Measurements from ENCODE around the gene LIPT2.
"Not testable (repeated sequence)": the region's sequence is repeated elsewhere in the genome, so short reads cannot be mapped to it uniquely, and the experiment has no call there.

Gene LIPT2

DNA sequence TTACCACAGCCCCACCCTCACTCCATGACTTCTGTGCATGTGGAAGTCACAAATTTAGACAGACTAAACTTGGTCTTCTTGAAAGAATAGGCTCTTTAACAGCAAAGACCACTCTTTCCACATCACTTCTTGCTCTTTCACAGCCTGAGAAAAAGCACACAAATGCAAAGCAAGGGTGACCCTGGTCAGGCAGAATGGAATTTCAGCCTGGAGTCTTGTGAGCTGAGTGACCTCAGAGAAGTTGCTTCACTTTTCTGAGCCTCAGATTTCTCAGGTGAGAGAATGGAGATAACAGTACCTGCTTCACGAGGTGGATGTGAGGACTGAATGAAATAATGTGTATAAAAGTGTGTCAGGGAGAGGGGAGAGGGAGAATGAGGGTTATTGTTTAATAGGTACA, 26.8 kb upstream of the LIPT2 start:
- no peak for TF ChIP-seq ZFX (IDR thresholded peaks at IDR 0.05; ENCODE audit: borderline replicate concordance)
- TF ChIP-seq, protein P1, sequence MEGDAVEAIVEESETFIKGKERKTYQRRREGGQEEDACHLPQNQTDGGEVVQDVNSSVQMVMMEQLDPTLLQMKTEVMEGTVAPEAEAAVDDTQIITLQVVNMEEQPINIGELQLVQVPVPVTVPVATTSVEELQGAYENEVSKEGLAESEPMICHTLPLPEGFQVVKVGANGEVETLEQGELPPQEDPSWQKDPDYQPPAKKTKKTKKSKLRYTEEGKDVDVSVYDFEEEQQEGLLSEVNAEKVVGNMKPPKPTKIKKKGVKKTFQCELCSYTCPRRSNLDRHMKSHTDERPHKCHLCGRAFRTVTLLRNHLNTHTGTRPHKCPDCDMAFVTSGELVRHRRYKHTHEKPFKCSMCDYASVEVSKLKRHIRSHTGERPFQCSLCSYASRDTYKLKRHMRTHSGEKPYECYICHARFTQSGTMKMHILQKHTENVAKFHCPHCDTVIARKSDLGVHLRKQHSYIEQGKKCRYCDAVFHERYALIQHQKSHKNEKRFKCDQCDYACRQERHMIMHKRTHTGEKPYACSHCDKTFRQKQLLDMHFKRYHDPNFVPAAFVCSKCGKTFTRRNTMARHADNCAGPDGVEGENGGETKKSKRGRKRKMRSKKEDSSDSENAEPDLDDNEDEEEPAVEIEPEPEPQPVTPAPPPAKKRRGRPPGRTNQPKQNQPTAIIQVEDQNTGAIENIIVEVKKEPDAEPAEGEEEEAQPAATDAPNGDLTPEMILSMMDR (IDR thresholded peaks at IDR 0.05): no peak
- no peak overlapping the region for H3K27ac ChIP-seq

GRCh38 chr11:74519710-74520109, 26.2 kb upstream of the LIPT2 start:
- TF ChIP-seq ZFX (IDR thresholded peaks at IDR 0.05; ENCODE audit: borderline replicate concordance): no peak
- TF ChIP-seq, protein P1 (IDR thresholded peaks at IDR 0.05): no peak
- H3K27ac ChIP-seq: no peak overlapping the region

DNA sequence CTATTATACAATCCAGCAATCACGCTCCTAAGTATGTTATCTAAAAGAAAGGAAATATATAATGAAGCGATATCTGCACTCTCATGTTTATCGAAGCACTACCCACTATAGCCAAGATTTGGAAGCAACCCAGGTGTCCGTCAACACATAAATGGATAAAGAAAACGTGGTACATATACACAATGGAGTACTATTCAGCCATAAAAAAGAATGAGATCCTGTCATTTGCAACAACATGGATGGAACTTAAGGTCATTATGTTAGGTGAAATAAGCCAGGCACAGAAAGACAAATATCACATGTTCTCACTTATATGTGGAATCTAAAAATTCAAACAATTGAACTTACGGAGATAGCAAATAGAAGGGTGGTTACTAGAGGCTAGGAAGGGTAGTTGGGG, 24.1 kb upstream of the LIPT2 start:
- not testable (repeated sequence) for H3K27ac ChIP-seq

GRCh38 chr11:74507582-74507981, 14.1 kb upstream of the LIPT2 start:
- no peak overlapping the region for H3K27ac ChIP-seq
- TF ChIP-seq, protein P1 (IDR thresholded peaks at IDR 0.05): no peak
- no peak for TF ChIP-seq ZFX (IDR thresholded peaks at IDR 0.05; ENCODE audit: borderline replicate concordance)

DNA sequence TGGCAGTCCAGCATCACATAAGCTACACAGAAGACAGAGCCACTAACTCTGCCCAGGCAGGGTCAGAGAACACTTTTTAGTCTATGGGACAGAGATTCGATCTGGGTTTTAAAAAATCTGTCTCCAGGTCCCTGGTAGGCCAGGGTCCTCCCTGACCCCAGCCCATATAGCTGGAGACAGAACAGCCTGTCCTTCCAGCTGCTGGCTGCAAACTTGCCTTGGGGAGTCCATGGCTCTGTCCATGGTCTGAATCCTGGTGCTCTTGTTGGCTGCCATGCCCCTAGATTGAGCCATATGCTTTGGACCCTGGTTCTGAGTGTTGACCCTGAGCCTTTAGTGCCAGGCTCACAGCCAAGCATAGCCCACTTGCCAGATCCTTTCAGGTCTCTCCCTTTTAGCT, 13.3 kb upstream of the LIPT2 start:
- no peak for TF ChIP-seq ZFX (IDR thresholded peaks at IDR 0.05; ENCODE audit: borderline replicate concordance)
- TF ChIP-seq, protein P1 (IDR thresholded peaks at IDR 0.05): no peak
- H3K27ac ChIP-seq: no peak overlapping the region

- TF ChIP-seq, protein P1 (IDR thresholded peaks at IDR 0.05): no peak
- TF ChIP-seq ZFX (IDR thresholded peaks at IDR 0.05; ENCODE audit: borderline replicate concordance): no peak
- H3K27ac ChIP-seq: no peak overlapping the region
These were observed 12.4 kb upstream of the LIPT2 start for GRCh38 chr11:74505911-74506310.

GRCh38 chr11:74504100-74504691, 10.7 kb upstream of the LIPT2 start:
- TF ChIP-seq ZFX (IDR thresholded peaks at IDR 0.05; ENCODE audit: borderline replicate concordance): no peak
- TF ChIP-seq, protein P1 (IDR thresholded peaks at IDR 0.05): no peak
- H3K27ac ChIP-seq: no peak overlapping the region

DNA sequence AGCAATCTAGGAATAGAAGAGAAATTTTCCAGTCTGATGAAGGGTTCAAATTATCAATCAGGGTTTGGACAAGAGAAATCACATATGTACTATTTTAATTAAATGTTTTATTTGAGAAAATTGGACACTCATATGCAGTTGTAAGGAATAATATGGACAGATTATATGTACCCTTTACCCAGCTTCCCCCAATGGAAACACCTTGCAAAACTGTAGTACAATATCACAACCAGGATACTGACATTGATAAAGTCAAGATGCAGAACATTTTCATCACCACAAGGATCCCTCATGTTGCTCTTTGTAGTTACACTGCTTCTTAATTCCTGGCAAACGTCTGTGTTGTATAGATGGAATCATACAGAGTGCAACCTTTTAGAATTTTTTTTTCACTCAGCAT, 1.4 kb upstream of the LIPT2 start:
- no peak overlapping the region for H3K27ac ChIP-seq
- TF ChIP-seq, protein P1 (IDR thresholded peaks at IDR 0.05): no peak
